Activated T-cell treated with anti-CD3 and anti-CD28 coated beads, Interleukin-2, amount 50 U/mL, for 72 hours (primary cell): Measurements from ENCODE around the gene PKIG. TPM values are rescaled to one million over a fixed set of nuclear protein-coding genes. Genes with fewer than 3 reads are reported as not detected.

Source experiments
- ATAC-seq, 2 donors: fragments of 150-1000 bp; cut with Tn5 transposase; replicated peaks in 1 of 2; 2 replicates each; pipeline ENCODE4 v1.10.0; 2021; ENCODE audit warnings: moderate library complexity in 2 of 2, mild to moderate bottlenecking in 1 of 2
- DNase-seq, 2 donors: peaks; one replicate each; pipeline ENCODE4 v3.0.0; 2021 to 2022; ENCODE audit warnings: mixed read lengths in 1 of 2
- H3K27ac Mint-ChIP-seq: one replicate; pipeline ENCODE4 v1.8.0; 2022; ENCODE audit warnings: mild to moderate bottlenecking, moderate library complexity, mixed read lengths
- H3K27me3 Mint-ChIP-seq: one replicate; pipeline ENCODE4 v1.8.0; 2022; ENCODE audit warnings: low read depth, mixed read lengths
- H3K36me3 Mint-ChIP-seq, 2 donors: one replicate each; pipeline ENCODE4 v1.8.0; 2022; ENCODE audit warnings: mixed read lengths in 2 of 2, mild to moderate bottlenecking in 1 of 2; ENCODE audit not compliant: insufficient read depth in 2 of 2
- H3K4me1 Mint-ChIP-seq: one replicate; pipeline ENCODE4 v1.8.0; 2022; ENCODE audit warnings: low read depth, mixed read lengths
- H3K4me3 Mint-ChIP-seq, 2 donors: one replicate each; pipeline ENCODE4 v1.8.0; 2022; ENCODE audit warnings: mild to moderate bottlenecking in 2 of 2, mixed read lengths in 2 of 2, moderate library complexity in 2 of 2
- H3K9me3 Mint-ChIP-seq, 2 donors: one replicate each; pipeline ENCODE4 v1.8.0; 2022; ENCODE audit warnings: mixed read lengths in 2 of 2
- total RNA-seq, 2 donors: library from RNA; stranded (reverse); gene quantifications; one replicate each; pipeline ENCODE4 v1.2.3, GENCODE V29; 2022

Gene PKIG
- total RNA-seq, 2 donors from 2014 or later, result 10.3 to 13.6 TPM

GRCh38 chr20:44603327-44603726, 20.9 kb downstream of the PKIG start:
- no peaks in the 10 kb centered on the region for H3K27me3 Mint-ChIP-seq
- no peaks in the 10 kb centered on the region for H3K9me3 Mint-ChIP-seq
- no peak overlapping the region for H3K4me3 Mint-ChIP-seq
- ATAC-seq (no peak), DNase-seq (no peak)
- peaks cover 15% of the 10 kb centered on the region for H3K4me1 Mint-ChIP-seq
- H3K36me3 Mint-ChIP-seq, result no peaks in the 10 kb centered on the region
- no peak overlapping the region for H3K27ac Mint-ChIP-seq

- H3K36me3 Mint-ChIP-seq, result no peaks in the 10 kb centered on the region
- DNase-seq, result no peak
- H3K27ac Mint-ChIP-seq, result no peak overlapping the region
- peaks cover 24% of the 10 kb centered on the region for H3K4me1 Mint-ChIP-seq
- H3K4me3 Mint-ChIP-seq, result no peak overlapping the region
- no peaks in the 10 kb centered on the region for H3K27me3 Mint-ChIP-seq
- ATAC-seq, result no peak
- no peaks in the 10 kb centered on the region for H3K9me3 Mint-ChIP-seq
Observed at GRCh38 chr20:44606725-44607441, 24.5 kb downstream of the PKIG start.

GRCh38 chr20:44609006-44609515, 26.7 kb downstream of the PKIG start:
- no peak overlapping the region for H3K27ac Mint-ChIP-seq

GRCh38 chr20:44609516-44610312, 27.3 kb downstream of the PKIG start:
- DNase-seq (peak; percentile 83 to 88), ATAC-seq (peak; percentile 95 to 97)
- no peaks in the 10 kb centered on the region for H3K9me3 Mint-ChIP-seq
- no peaks in the 10 kb centered on the region for H3K27me3 Mint-ChIP-seq
- no peaks in the 10 kb centered on the region for H3K36me3 Mint-ChIP-seq
- H3K27ac Mint-ChIP-seq, result peak overlapping the region; percentile 97
- peaks cover 19% of the 10 kb centered on the region for H3K4me1 Mint-ChIP-seq
- H3K4me3 Mint-ChIP-seq, result peak overlapping the region; percentile 51 to 60

More at GRCh38 chr20:44609006-44609515, 26.7 kb downstream of the PKIG start:
- H3K36me3 Mint-ChIP-seq, result no peaks in the 10 kb centered on the region
- peaks cover 19% of the 10 kb centered on the region for H3K4me1 Mint-ChIP-seq
- no peaks in the 10 kb centered on the region for H3K9me3 Mint-ChIP-seq
- no peaks in the 10 kb centered on the region for H3K27me3 Mint-ChIP-seq
- DNase-seq (no peak), ATAC-seq (no peak)
- H3K4me3 Mint-ChIP-seq, result no peak overlapping the region

- peaks cover 26% of the 10 kb centered on the region for H3K4me1 Mint-ChIP-seq
- DNase-seq, result no peak
- H3K4me3 Mint-ChIP-seq, result peak overlapping the region in 1 of 2 donors; percentile 36
- no peaks in the 10 kb centered on the region for H3K27me3 Mint-ChIP-seq
- ATAC-seq, result peak; percentile 40 to 42
- no peaks in the 10 kb centered on the region for H3K36me3 Mint-ChIP-seq
- peak overlapping the region; percentile 97 for H3K27ac Mint-ChIP-seq
- no peaks in the 10 kb centered on the region for H3K9me3 Mint-ChIP-seq
Observed at GRCh38 chr20:44610313-44610962, 28.1 kb downstream of the PKIG start.

- Mint-ChIP-seq H3K27ac (no peak overlapping the region), H3K36me3 (peaks cover 0 to 2% of the 10 kb centered on the region in 2 donors), H3K4me1 (peaks cover 50% of the 10 kb centered on the region), H3K9me3 (no peaks in the 10 kb centered on the region), H3K4me3 (no peak overlapping the region), H3K27me3 (no peaks in the 10 kb centered on the region)
- ATAC-seq, result no peak
- no peak for DNase-seq
Observed at GRCh38 chr20:44613575-44613974, 31.2 kb downstream of the PKIG start.

- DNase-seq (no peak), ATAC-seq (no peak)
- Mint-ChIP-seq H3K36me3 (peaks cover 0 to 3% of the 10 kb centered on the region in 2 donors), H3K9me3 (no peaks in the 10 kb centered on the region), H3K27ac (no peak overlapping the region), H3K4me3 (no peak overlapping the region), H3K27me3 (no peaks in the 10 kb centered on the region), H3K4me1 (peaks cover 59% of the 10 kb centered on the region)
Observed at GRCh38 chr20:44614525-44614924, 32.1 kb downstream of the PKIG start.

- H3K27ac Mint-ChIP-seq, result no peak overlapping the region
- H3K9me3 Mint-ChIP-seq, result no peaks in the 10 kb centered on the region
- DNase-seq (no peak), ATAC-seq (peak; percentile 18 to 27)
- peaks cover 53% of the 10 kb centered on the region for H3K4me1 Mint-ChIP-seq
- H3K27me3 Mint-ChIP-seq, result no peaks in the 10 kb centered on the region
- peaks cover 1 to 11% of the 10 kb centered on the region in 2 donors for H3K36me3 Mint-ChIP-seq
- peak overlapping the region in 1 of 2 donors; percentile 33 for H3K4me3 Mint-ChIP-seq
Observed at GRCh38 chr20:44615169-44615791, 32.9 kb downstream of the PKIG start.

- H3K4me1 Mint-ChIP-seq, result peaks cover 47% of the 10 kb centered on the region
- peaks cover 2 to 12% of the 10 kb centered on the region in 2 donors for H3K36me3 Mint-ChIP-seq
- H3K27ac Mint-ChIP-seq, result no peak overlapping the region
- ATAC-seq (no peak), DNase-seq (no peak)
- H3K4me3 Mint-ChIP-seq, result no peak overlapping the region
- H3K9me3 Mint-ChIP-seq, result no peaks in the 10 kb centered on the region
- H3K27me3 Mint-ChIP-seq, result no peaks in the 10 kb centered on the region
Observed at GRCh38 chr20:44615876-44616603, 33.7 kb downstream of the PKIG start.

GRCh38 chr20:44616604-44616964, 34.2 kb downstream of the PKIG start:
- ATAC-seq, result no peak
- no peaks in the 10 kb centered on the region for H3K27me3 Mint-ChIP-seq
- H3K4me3 Mint-ChIP-seq, result no peak overlapping the region
- no peak for DNase-seq
- no peaks in the 10 kb centered on the region for H3K9me3 Mint-ChIP-seq
- peaks cover 41% of the 10 kb centered on the region for H3K4me1 Mint-ChIP-seq
- no peak overlapping the region for H3K27ac Mint-ChIP-seq
- peaks cover 3 to 15% of the 10 kb centered on the region in 2 donors for H3K36me3 Mint-ChIP-seq

- H3K36me3 Mint-ChIP-seq, result peaks cover 5 to 24% of the 10 kb centered on the region in 2 donors
- peak; percentile 40 to 42 for DNase-seq
Observed at GRCh38 chr20:44618318-44618731, 35.9 kb downstream of the PKIG start.

GRCh38 chr20:44619294-44619693, 36.9 kb downstream of the PKIG start:
- peaks cover 41% of the 10 kb centered on the region for H3K4me1 Mint-ChIP-seq
- no peaks in the 10 kb centered on the region for H3K9me3 Mint-ChIP-seq
- no peaks in the 10 kb centered on the region for H3K27me3 Mint-ChIP-seq
- ATAC-seq (no peak), DNase-seq (no peak)
- H3K4me3 Mint-ChIP-seq, result no peak overlapping the region
- no peak overlapping the region for H3K27ac Mint-ChIP-seq
- peaks cover 5 to 28% of the 10 kb centered on the region in 2 donors for H3K36me3 Mint-ChIP-seq

More at GRCh38 chr20:44618318-44618731, 35.9 kb downstream of the PKIG start:
- Mint-ChIP-seq H3K27ac (peak overlapping the region; percentile 75), H3K27me3 (no peaks in the 10 kb centered on the region), H3K4me1 (peaks cover 41% of the 10 kb centered on the region), H3K4me3 (peak overlapping the region in 1 of 2 donors; percentile 36), H3K9me3 (no peaks in the 10 kb centered on the region)
- ATAC-seq, result peak; percentile 70 to 74
